CD14-positive monocyte (primary cell): ENCODE measurements around the gene SHISA6. TPM values are rescaled to one million over a fixed set of nuclear protein-coding genes. Genes with fewer than 3 reads are reported as not detected.

Experiments
- DNase-seq, 3 donors: peaks; one replicate each; pipeline ENCODE4 v3.0.0-alpha.2; 2011 to 2022
- H2AFZ ChIP-seq: 2 replicates; pipeline ENCODE4 v1.6.0; 2012; ENCODE audit warnings: mild to moderate bottlenecking, low read depth, low read length, inconsistent platforms; ENCODE audit not compliant: insufficient read depth, poor library complexity, severe bottlenecking
- H3K27ac ChIP-seq, 2 donors: 1 replicate in 1 of 2; 2 replicates in 1 of 2; pipeline ENCODE4 v1.5.1; 2012 to 2013; ENCODE audit warnings: low read length in 2 of 2, control low read depth in 1 of 2, inconsistent platforms in 1 of 2, low read depth in 1 of 2, mild to moderate bottlenecking in 1 of 2
- H3K27me3 ChIP-seq, 2 donors: one replicate each; pipeline versions ENCODE4 v1.6.0 to v1.6.1; 2011 to 2013; ENCODE audit warnings: low read length in 2 of 2; ENCODE audit not compliant: control insufficient read depth in 2 of 2, insufficient read depth in 2 of 2
- H3K36me3 ChIP-seq, 2 donors: replicated peaks in 1 of 2; 1 replicate in 1 of 2; 2 replicates in 1 of 2; pipeline versions ENCODE4 v1.5.1 to v1.6.1; 2012 to 2013; ENCODE audit warnings: low read length in 2 of 2, control low read depth in 1 of 2, inconsistent platforms in 1 of 2, mild to moderate bottlenecking in 1 of 2; ENCODE audit not compliant: insufficient read depth in 2 of 2, control insufficient read depth in 1 of 2
- H3K4me1 ChIP-seq, 2 donors: 1 replicate in 1 of 2; 2 replicates in 1 of 2; pipeline versions ENCODE4 v1.5.1 to v1.6.1; 2012 to 2013; ENCODE audit warnings: low read length in 2 of 2, control low read depth in 1 of 2, inconsistent platforms in 1 of 2, mild to moderate bottlenecking in 1 of 2, moderate library complexity in 1 of 2; ENCODE audit not compliant: insufficient read depth in 2 of 2, control insufficient read depth in 1 of 2
- H3K4me2 ChIP-seq: replicated peaks from 2 replicates; pipeline ENCODE3; 2012; ENCODE audit warnings: low read length, moderate library complexity, mild to moderate bottlenecking; ENCODE audit not compliant: poor library complexity, severe bottlenecking; ENCODE audit errors: extremely low read depth
- H3K4me3 ChIP-seq, 3 experiments: fragments of 200-600 bp in 1 of 3; sonication (generic) in 1 of 3; replicated peaks in 1 of 3; 1 replicate in 2 of 3; 2 replicates in 1 of 3; pipeline ENCODE4 v1.5.1; 2011 to 2013; ENCODE audit warnings: low read length in 3 of 3, mild to moderate bottlenecking in 3 of 3, control low read depth in 2 of 3, low read depth in 2 of 3, inconsistent platforms in 1 of 3, moderate library complexity in 1 of 3
- H3K79me2 ChIP-seq: 2 replicates; pipeline ENCODE4 v1.6.0; 2012; ENCODE audit warnings: mild to moderate bottlenecking, control low read depth, inconsistent platforms, low read length, moderate library complexity; ENCODE audit not compliant: insufficient read depth
- H3K9ac ChIP-seq: 2 replicates; pipeline ENCODE4 v1.6.0; 2017; ENCODE audit warnings: low read length, mild to moderate bottlenecking; ENCODE audit not compliant: insufficient read depth, poor library complexity, severe bottlenecking
- H3K9me3 ChIP-seq, 2 donors: replicated peaks in 1 of 2; 1 replicate in 1 of 2; 2 replicates in 1 of 2; pipeline versions ENCODE4 v1.5.1 to v1.6.1; 2012 to 2013; ENCODE audit warnings: low read length in 2 of 2, control low read depth in 1 of 2; ENCODE audit not compliant: control insufficient read depth in 1 of 2, insufficient read depth in 1 of 2
- H4K20me1 ChIP-seq: 2 replicates; pipeline ENCODE4 v1.6.0; 2012; ENCODE audit warnings: mild to moderate bottlenecking, low read length, control low read depth, moderate library complexity; ENCODE audit not compliant: insufficient read depth
- H3K27ac Mint-ChIP-seq, 7 donors: one replicate each; pipeline ENCODE4 v1.8.0; 2020; ENCODE audit warnings: mild to moderate bottlenecking in 7 of 7, mixed read lengths in 7 of 7, moderate library complexity in 6 of 7, inconsistent platforms in 2 of 7
- H3K27me3 Mint-ChIP-seq, 3 donors: one replicate each; pipeline ENCODE4 v1.8.0; 2021 to 2022; ENCODE audit warnings: low read depth in 3 of 3, mild to moderate bottlenecking in 3 of 3, mixed read lengths in 3 of 3, moderate library complexity in 3 of 3, inconsistent platforms in 1 of 3
- H3K36me3 Mint-ChIP-seq, 2 donors: one replicate each; pipeline ENCODE4 v1.8.0; 2020; ENCODE audit warnings: mixed read lengths in 2 of 2, inconsistent platforms in 1 of 2, mild to moderate bottlenecking in 1 of 2
- H3K4me1 Mint-ChIP-seq: one replicate; pipeline ENCODE4 v1.8.0; 2020; ENCODE audit warnings: mild to moderate bottlenecking, mixed read lengths
- H3K4me3 Mint-ChIP-seq, 2 donors: one replicate each; pipeline ENCODE4 v1.8.0; 2020; ENCODE audit warnings: mild to moderate bottlenecking in 2 of 2, mixed read lengths in 2 of 2, moderate library complexity in 1 of 2
- H3K9me3 Mint-ChIP-seq, 7 donors: one replicate each; pipeline ENCODE4 v1.8.0; 2020 to 2022; ENCODE audit warnings: mixed read lengths in 7 of 7, mild to moderate bottlenecking in 6 of 7, moderate library complexity in 6 of 7, inconsistent platforms in 2 of 7
- CTCF ChIP-seq: fragments of 200-600 bp; IDR thresholded peaks from one replicate; pipeline ENCODE4 v1.8.0; 2022; ENCODE audit warnings: antibody characterized with exemption, mild to moderate bottlenecking
- WGBS: methylation state at CpG from one replicate; pipeline ENCODE4 v1.1.5; 2013; ENCODE audit warnings: missing lambda C conversion rate; ENCODE audit not compliant: insufficient coverage; 5-methylcytosine and 5-hydroxymethylcytosine counted together
- intact Hi-C, 2 donors: fragments of 100-400 bp; cut with micrococcal nuclease; formaldehyde crosslinking; loops; one replicate each; pipeline versions ENCODE4 v1.15.0 to v1.15.1; 2023
- polyA plus RNA-seq, 3 donors: library from polyadenylated mRNA; depleted of rRNA in 1 of 3; unstranded in 2 of 3; stranded (reverse) in 1 of 3; fragments of 300-500 nt in 2 of 3; fragments of >200 nt in 1 of 3; fragmentation: Illumina TruSeq in 2 of 3; gene quantifications; 1 replicate in 2 of 3; 2 replicates in 1 of 3; pipeline ENCODE4 v1.2.3, GENCODE V29; 2012 to 2021

The SHISA6 gene
- polyA plus RNA-seq, 3 donors = not detected

DNA sequence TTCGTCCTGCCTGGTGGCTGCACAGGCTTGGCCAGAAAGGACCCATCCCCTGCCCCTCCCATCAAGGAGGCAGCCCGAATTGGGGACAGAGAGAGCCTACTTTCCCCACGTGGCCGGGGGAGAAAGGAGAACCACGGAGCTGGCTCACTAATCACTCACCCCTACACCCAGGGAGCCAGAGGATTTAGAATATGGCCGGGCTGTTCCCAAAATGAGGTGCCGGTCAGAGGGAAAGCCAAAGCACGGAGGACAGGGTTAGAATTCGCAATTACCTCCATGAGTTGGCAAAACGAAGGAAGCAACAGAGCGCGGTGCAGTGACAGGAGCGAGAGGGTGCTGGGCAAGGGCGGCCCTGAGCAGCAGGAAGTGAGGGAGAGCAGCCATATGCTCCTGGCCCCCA lies 33.1 kb downstream of the SHISA6 start:
- no peak overlapping the region for H3K4me3 ChIP-seq
- H3K4me2 ChIP-seq = no peak overlapping the region
- Mint-ChIP-seq H3K4me3 (no peak overlapping the region), H3K36me3 (no peaks in the 10 kb centered on the region), H3K4me1 (no peaks in the 10 kb centered on the region), H3K27me3 (peaks cover 0 to 1% (median 0%) of the 10 kb centered on the region in 3 donors), H3K9me3 (peaks cover 6 to 31% (median 16%) of the 10 kb centered on the region in 7 donors), H3K27ac (no peak overlapping the region)
- H3K79me2 ChIP-seq = no peaks in the 10 kb centered on the region
- H3K27ac ChIP-seq = no peak overlapping the region
- intact Hi-C loops = no loop called here
- no peaks in the 10 kb centered on the region for H3K36me3 ChIP-seq
- H2AFZ ChIP-seq = no peak overlapping the region
- no peak for TF ChIP-seq CTCF
- H3K27me3 ChIP-seq = no peaks in the 10 kb centered on the region
- no peaks in the 10 kb centered on the region for H4K20me1 ChIP-seq
- no peak overlapping the region for H3K9ac ChIP-seq
- WGBS = 85% methylated on average over 12 of the region's 14 CpGs
- H3K9me3 ChIP-seq = peaks cover 54 to 65% of the 10 kb centered on the region in 2 donors
- H3K4me1 ChIP-seq = no peaks in the 10 kb centered on the region
- DNase-seq = no peak

- no peak for DNase-seq
- Histone ChIP-seq H2AFZ (no peak overlapping the region), H3K27ac (no peak overlapping the region), H3K9me3 (peaks cover 50 to 55% of the 10 kb centered on the region in 2 donors), H3K4me1 (no peaks in the 10 kb centered on the region), H3K9ac (no peak overlapping the region), H4K20me1 (no peaks in the 10 kb centered on the region), H3K4me2 (no peak overlapping the region), H3K27me3 (no peaks in the 10 kb centered on the region), H3K36me3 (no peaks in the 10 kb centered on the region), H3K79me2 (no peaks in the 10 kb centered on the region), H3K4me3 (no peak overlapping the region)
- Mint-ChIP-seq H3K27ac (no peak overlapping the region), H3K36me3 (no peaks in the 10 kb centered on the region), H3K9me3 (peaks cover 7 to 29% (median 13%) of the 10 kb centered on the region in 7 donors), H3K27me3 (peaks cover 0 to 2% (median 0%) of the 10 kb centered on the region in 3 donors), H3K4me3 (no peak overlapping the region), H3K4me1 (no peaks in the 10 kb centered on the region)
- 80% methylated on average over 3 of the region's 4 CpGs for WGBS
- intact Hi-C loops = no loop called here
- TF ChIP-seq CTCF = no peak
Measured at GRCh38 chr17:11276486-11276885, 35.5 kb downstream of the SHISA6 start.
